ENCODE data around the gene PTGDR. TPM values are rescaled to one million over a fixed set of nuclear protein-coding genes. Genes with fewer than 3 reads are reported as not detected.

PTGDR gene
- total RNA-seq, 1 experiment from 2014 or later = not detected

GRCh38 chr14:52269982-52270381, 2.5 kb downstream of the PTGDR start (continued):
- TF ChIP-seq REST (IDR thresholded peaks at IDR 0.05; ENCODE audit: low read depth) (no peak), ATF3 (IDR thresholded peaks at IDR 0.05) (no peak), ZFX (IDR thresholded peaks at IDR 0.05) (no peak), CEBPB (IDR thresholded peaks at IDR 0.05; ENCODE audit: low read depth) (no peak)

GRCh38 chr14:52271538-52271937, 4.0 kb downstream of the PTGDR start:
- ChIA-PET CTCF (interaction anchor here (1.9 to 2.0 kb wide), 2 partner anchors 125 to 228 kb away, joined by 5 to 7 read pairs; no protein-coding TSS in a partner anchor), POLR2A (no interaction called here), RAD21 (ENCODE audit: low non-redundant PET in 1 of 2, low total read pairs in 2 of 2, uncharacterized antibody in 2 of 2, unreplicated experiment in 2 of 2) (no interaction called here)
- Histone ChIP-seq H3K27ac (ENCODE audit: low read depth, low read length) (no peak overlapping the region), H3K4me1 (ENCODE audit: control insufficient read depth in 1 of 2, insufficient read depth in 2 of 2, low read length in 2 of 2) (no peaks in the 10 kb centered on the region), H3K4me3 (replicated peaks in 1 of 2; ENCODE audit: low read depth in 1 of 2, low read length in 2 of 2) (no peak overlapping the region), H3K79me2 (ENCODE audit: insufficient read depth, low read length) (no peaks in the 10 kb centered on the region), H3K9me3 (ENCODE audit: control insufficient read depth in 1 of 2, insufficient read depth in 1 of 2, low read depth in 1 of 2, low read length in 2 of 2) (no peaks in the 10 kb centered on the region), H3K4me2 (ENCODE audit: low read length) (no peak overlapping the region), H3K27me3 (ENCODE audit: insufficient read depth, low read length) (no peaks in the 10 kb centered on the region), H2AFZ (ENCODE audit: low read depth, low read length, poor library complexity, severe bottlenecking) (no peak overlapping the region), H3K36me3 (ENCODE audit: control insufficient read depth in 1 of 2, insufficient read depth in 2 of 2, low read length in 2 of 2) (no peaks in the 10 kb centered on the region), H3K9ac (ENCODE audit: low read length) (no peak overlapping the region), H3K9me2 (ENCODE audit: insufficient read depth) (no peaks in the 10 kb centered on the region), H4K20me1 (ENCODE audit: insufficient read depth) (no peaks in the 10 kb centered on the region)
- ATAC-seq (no peak), DNase-seq (ENCODE audit: low read depth, low spot score) (no peak)
- intact Hi-C loops (cut with micrococcal nuclease) = loop anchor here (5.0 to 10.0 kb wide), 2 partner anchors 127 to 274 kb away; no protein-coding TSS in a partner anchor
- BruUV-seq (replicated peaks) = no TSS peak
- TF ChIP-seq YY1 (IDR thresholded peaks at IDR 0.05; ENCODE audit: extremely low read depth, insufficient replicate concordance, low read depth, low read length) = no peak
- no peak for TF ChIP-seq SP1 (IDR thresholded peaks at IDR 0.05; ENCODE audit: low read depth)
- TF ChIP-seq POLR2A (IDR thresholded peaks at IDR 0.05; ENCODE audit: borderline replicate concordance, extremely low read depth, insufficient read depth, insufficient read length) = no peak
- TF ChIP-seq SRF (IDR thresholded peaks at IDR 0.05; ENCODE audit: low read depth) = no peak
- no peak for TF ChIP-seq FOSL1 (IDR thresholded peaks at IDR 0.05; ENCODE audit: low read depth)
- TF ChIP-seq TCF7L2 (IDR thresholded peaks at IDR 0.05; ENCODE audit: borderline replicate concordance, extremely low read depth, insufficient read depth, insufficient read length) = no peak
- no peak for TF ChIP-seq ZNF274 (IDR thresholded peaks at IDR 0.05; ENCODE audit: low read depth, low read length)
- TF ChIP-seq ELF1 (IDR thresholded peaks at IDR 0.05; ENCODE audit: borderline replicate concordance, low read depth) = no peak
- no peak for TF ChIP-seq CEBPB (IDR thresholded peaks at IDR 0.05; ENCODE audit: low read depth)
- no peak for TF ChIP-seq MAX (IDR thresholded peaks at IDR 0.05)
- no peak for TF ChIP-seq ATF3 (IDR thresholded peaks at IDR 0.05)
- TF ChIP-seq EGR1 (IDR thresholded peaks at IDR 0.05; ENCODE audit: low read depth) = no peak
- no peak for TF ChIP-seq RAD21 (IDR thresholded peaks at IDR 0.05; ENCODE audit: low read depth)
- TF ChIP-seq ZBTB33 (IDR thresholded peaks at IDR 0.05; ENCODE audit: extremely low read depth, insufficient replicate concordance, low read length) = no peak
- TF ChIP-seq JUND (IDR thresholded peaks at IDR 0.05) = no peak

All from HCT116 (cell line).